HG03095 (cell line): ENCODE data around the gene CELA3B.
A peak's percentile ranks its signal among the peaks of the same experiment; 100 is the strongest.
"Not testable (repeated sequence)": the region's sequence is repeated elsewhere in the genome, so short reads cannot be mapped to it uniquely, and the experiment has no call there.

Experiments
- ATAC-seq: cut with Tn5 transposase; IDR thresholded peaks from one replicate; pipeline ENCODE4 v1.9.1; 2021; ENCODE audit warnings: moderate library complexity; ENCODE audit not compliant: unreplicated experiment

Gene CELA3B

DNA sequence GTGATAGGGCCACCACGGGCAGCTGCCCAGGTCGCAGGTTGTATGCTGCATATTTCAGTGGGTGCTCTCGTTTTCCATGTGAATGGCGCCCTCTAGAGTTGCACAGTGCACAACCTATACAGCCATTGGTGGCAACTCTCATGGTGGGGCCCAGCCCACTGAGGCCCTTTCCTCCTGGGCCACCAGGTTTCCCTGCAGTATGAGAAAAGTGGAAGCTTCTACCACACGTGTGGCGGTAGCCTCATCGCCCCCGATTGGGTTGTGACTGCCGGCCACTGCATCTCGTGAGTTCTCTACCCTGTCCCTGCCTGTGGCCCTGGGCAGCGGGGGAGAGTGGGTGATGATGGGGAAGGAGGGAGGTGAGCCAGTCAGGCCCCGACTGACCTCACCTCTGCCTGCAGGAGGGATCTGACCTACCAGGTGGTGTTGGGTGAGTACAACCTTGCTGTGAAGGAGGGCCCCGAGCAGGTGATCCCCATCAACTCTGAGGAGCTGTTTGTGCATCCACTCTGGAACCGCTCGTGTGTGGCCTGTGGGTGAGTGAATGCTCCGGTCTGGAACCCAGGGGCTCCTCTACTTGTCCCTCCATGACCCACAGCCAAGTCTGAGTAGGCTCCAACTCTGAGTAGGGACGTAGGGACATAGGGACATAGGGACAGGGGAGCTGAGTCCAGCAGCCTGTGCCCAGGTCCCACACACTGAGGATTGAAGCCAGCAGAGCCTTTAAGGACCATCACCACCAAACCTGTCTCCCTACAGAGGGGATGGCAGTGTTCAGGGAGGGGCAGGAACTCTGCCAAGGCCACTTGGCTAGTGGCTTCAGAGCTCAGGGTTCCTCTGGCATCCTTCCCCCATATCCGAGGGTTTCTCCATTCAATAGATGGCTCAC, 28.7 kb downstream of the CELA3B start:
- ATAC-seq, result not testable (repeated sequence)

DNA sequence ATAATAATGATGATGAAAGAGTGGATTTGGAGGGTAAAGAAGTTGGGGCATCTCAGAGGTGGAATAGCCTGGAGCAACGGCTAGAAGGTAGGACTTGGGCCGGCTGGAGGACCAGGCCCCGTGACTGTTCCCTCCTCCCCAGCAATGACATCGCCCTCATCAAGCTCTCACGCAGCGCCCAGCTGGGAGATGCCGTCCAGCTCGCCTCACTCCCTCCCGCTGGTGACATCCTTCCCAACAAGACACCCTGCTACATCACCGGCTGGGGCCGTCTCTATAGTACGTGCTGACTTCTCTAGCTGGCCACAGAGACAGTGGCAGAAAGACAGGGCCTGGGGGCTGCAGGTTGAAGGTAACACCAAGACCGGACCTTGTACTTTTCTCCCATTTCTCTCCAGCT, 29.9 kb downstream of the CELA3B start:
- not testable (repeated sequence) for ATAC-seq

DNA sequence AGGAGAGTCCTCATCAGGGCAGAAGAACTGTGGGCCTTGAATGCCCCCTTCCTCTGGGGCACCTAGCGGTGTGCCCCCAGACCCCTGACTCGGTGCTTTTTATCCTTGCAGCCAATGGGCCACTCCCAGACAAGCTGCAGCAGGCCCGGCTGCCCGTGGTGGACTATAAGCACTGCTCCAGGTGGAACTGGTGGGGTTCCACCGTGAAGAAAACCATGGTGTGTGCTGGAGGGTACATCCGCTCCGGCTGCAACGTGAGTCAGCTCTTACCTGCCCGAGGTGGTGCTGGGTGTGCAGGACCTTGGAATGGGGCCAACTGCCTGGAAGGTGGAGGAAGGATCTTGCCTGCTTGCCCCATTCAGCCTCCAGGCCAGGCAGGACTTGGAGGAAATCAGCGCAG, 30.4 kb downstream of the CELA3B start:
- ATAC-seq, result not testable (repeated sequence)

DNA sequence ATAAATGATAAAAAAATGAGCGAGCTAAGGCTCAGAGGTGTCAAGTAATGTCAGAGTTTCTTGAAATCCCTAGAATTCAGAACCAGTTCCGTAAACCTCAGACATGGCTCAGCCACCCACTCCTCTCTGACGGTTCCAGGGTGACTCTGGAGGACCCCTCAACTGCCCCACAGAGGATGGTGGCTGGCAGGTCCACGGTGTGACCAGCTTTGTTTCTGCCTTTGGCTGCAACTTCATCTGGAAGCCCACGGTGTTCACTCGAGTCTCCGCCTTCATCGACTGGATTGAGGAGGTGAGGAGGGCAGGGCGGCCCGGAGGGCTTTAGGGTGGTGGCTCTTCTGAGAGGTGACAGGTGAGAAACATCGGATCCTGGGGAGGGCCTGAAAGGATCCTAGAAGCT, 32.7 kb downstream of the CELA3B start:
- not testable (repeated sequence) for ATAC-seq

DNA sequence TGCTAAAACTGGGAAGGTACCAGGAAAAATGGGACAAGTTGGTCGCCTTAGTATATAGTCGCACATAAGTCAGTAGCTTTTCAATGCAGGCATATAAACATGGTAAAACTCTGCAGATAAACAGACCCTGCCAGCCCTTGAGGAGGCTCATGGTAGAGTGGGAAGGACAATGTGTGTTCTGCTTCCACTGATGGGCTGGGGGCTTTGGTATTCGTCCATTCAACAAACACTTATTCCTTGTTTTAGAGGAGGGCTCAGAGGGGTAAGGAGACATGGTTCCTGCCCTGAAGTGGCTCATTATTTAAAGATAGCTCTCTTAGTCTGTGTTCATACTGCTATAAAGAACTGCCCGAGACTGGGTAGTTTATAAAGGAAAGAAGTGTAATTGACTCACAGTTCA, 35.9 kb downstream of the CELA3B start:
- not testable (repeated sequence) for ATAC-seq

DNA sequence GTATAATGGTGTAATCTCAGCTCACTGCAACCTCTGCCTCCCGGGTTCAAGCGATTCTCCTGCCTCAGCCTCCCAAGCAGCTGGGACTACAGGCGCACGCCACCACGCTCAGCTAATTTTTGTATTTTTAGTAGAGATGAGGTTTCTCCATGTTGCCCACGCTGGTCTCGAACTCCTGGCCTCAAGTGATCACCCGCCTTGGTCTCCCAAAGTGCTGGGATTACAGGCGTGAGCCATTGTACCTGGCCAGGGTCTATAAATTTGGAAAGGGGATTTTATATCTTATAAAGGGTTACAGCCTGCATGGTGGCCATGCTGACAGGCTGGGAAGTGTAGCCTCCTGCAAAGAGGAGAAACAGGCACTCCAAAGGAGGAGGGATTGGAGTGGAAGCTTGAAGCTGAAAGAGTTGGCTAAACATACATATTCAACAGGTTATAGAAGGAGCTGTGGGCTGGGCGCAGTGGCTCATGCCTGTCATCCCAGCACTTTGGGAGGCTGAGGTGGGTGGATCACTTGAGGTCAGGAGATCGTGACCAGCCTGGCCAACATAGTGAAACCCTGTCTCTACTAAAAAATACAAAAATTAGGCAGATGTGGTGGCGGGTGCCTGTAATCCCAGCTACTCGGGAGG, 37.9 kb downstream of the CELA3B start:
- not testable (repeated sequence) for ATAC-seq

DNA sequence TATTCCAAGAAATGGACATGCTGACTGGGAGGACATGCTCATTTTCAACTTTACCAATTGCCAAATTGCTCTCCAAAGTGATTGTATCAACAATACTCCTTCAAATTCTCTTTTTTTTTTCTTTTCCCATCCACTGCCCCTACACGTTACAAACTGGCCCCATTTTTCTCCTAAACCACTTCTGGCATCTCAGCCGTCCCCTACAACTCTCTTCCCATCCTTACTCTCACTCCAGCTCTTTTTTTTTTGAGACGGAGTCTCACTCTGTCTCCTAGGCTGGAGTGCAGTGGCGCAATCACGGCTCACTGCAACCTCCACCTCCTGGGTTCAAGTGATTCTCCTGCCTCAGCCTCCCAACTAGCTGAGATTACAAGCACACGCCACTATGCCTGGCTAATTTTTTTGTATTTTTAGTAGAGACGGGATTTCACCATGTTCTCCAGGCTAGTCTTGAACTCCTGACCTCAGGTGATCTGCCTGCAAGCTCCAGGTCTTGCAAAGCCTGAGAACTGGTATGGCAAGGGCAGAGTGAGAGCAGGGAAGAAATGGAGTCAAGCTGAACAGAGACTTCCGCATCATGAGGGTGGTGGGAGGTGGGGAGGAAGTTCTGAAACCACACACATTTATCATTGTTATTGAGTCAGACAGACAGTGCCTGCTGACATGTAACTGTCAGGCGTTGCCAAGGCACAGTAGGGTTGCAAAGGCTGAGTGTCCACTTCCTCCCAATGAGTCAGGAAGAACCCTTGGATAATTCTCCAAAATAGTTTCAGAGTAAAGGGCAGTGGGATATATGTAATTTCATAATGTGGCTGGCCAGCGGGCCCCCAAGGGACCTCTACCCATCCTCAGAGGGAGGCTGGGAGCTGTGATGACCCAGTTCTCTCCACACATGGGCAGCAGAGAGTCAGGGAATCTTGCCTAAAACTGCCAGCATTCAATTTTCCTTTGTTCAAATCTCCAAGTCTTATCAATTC, 42.0 kb downstream of the CELA3B start:
- no peak for ATAC-seq

DNA sequence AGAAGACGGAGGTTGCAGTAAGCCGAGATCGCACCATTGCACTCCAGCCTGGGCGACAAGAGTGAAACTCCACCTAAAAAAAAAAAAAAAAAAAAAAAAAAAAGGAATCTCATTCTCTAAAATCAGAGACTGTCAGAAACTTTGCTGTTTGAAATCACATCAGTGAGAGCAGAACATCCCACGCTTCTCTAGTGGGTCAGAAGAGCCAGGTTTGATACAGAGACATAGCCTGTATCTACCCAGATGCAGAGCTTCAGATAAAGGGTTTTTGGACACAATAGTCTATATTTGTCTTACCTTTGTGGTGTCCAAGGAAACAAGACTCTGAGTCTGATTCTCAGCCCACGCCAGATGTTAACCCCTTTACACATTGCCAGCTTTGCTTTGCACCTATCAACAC, 44.2 kb downstream of the CELA3B start:
- no peak for ATAC-seq

DNA sequence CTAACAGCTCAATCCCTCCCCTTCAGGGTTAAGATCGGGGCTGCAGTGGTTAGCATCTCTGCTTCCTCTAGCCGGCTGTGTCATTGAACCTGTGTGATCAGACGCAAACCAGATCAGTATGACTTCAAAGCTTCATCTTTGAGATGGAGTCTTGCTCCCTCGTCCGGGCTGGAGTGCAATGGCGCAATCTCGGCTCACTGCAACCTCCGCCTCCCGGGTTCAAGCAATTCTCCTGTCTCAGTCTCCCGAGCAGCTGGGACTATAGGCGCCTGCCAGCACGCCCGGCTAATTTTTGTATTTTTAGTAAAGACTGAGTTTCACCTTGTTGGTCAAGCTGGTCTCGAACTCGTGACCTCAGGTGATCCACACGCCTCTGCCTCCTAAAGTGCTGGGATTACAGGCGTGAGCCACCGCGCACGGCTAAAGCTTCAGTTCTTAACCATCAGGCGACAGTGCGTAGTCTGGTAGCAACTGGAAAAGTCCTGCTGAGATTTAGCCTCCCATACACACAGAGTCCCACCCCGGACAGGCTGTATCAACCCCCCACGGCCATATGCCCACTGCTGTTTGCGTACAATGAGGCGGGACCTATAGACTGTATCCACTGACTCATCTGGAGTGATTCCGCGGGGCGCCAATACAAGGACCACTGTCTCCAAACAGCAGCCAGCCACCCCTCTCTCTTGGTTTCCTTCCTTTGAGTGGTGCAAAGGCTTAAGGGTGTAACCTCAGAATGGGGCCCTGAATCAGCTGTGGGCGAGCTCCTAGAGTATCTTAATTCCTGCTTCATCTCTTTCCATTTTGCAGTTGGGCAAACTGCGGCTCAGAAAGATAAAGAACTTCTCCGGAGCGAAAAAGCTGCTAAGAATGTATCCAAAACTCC, 47.9 kb downstream of the CELA3B start:
- ATAC-seq, result peak; percentile 36

DNA sequence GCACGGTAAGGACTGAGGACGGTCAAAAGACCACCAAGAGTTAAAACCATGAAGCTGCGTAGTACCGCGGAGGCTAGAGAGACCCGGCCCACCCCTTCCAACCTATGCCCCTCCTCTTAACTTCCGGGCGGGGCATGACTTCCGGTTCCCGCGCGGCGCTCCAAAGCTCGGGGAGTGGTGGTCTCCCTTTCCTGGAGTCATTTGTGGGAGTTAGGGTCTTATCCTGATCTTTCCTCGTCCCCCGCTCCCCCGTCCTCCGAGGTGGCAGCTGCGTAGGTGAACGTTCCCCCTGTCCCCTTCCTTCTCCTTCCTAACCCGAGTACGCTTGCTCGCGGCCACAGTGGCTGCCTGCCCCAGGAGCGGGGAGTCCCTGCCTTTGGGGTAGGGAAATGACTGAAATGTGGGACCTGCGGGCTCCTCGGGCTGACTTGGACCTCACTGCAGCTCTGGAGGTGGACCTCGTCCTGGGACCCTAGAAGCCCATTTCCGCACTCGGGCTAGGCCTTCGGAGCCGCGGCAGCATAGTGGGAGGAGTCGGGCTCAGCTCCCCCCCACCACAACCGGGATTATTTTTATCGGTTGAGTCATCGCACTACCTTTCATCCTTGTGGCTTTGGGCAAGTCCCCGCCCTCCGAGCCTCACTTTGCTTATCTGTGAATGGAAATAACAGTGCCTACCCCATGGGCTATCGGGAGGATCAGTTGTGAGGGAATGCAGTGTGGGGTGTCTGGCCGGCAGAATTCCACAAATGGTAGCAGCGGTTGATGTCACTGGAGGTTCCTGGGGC, 48.7 kb downstream of the CELA3B start:
- ATAC-seq, result peak; percentile 52

DNA sequence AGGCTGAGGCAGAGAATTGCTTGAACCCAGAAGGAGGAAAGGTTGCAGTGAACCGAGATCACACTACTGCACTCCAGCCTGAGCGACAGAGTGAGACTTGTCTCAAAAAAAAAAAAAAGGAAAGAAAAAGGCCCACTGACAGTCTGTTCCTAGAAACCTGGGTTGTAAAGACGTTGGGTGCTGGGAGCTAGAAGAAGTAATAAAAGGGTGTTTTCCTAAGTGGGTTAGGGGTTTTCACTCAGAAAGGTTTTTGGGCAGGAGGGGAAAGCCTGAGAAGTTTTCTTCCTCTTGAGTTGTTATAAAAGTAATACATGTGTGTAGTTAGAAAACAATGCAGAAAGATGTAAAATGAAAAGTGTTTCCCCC, 50.1 kb downstream of the CELA3B start:
- no peak for ATAC-seq

DNA sequence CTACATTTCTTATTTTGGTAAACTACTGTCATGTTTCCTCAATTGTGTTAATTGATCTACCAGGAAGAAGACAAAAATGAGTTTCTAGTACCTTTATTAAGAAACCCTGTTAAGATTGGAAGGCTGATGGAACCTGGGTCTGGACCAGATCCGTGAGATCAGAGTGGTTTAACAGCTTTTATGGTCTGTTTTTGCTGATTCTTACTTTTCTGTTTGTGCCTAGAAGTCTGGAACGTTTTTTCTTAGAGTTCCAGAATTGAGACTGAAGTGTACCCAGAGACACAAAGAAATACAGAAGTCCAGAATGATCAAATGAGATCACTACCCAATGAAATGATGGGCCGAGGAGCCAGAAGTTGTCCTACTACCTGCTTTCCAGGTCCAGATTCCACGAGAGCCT, 53.2 kb downstream of the CELA3B start:
- ATAC-seq, result no peak

DNA sequence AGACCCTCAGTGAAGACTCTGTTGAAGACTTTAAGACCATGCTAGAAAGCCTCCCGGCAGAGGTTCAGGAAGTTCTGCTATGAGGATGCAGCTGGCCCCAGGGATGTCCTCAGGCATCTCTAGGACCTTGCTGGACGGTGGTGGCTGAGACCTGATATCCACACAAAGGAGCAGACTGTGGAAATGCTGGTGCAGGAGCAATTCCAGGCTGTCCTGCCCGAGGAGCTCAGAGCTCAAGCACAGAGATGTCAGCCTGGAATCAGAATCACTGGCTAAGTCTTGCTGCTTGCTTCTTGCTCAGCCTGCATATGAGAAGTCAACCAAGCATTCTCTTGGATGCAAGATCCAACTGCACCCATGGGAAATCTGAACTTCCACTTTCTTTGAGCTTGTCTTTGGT, 53.7 kb downstream of the CELA3B start:
- no peak for ATAC-seq

DNA sequence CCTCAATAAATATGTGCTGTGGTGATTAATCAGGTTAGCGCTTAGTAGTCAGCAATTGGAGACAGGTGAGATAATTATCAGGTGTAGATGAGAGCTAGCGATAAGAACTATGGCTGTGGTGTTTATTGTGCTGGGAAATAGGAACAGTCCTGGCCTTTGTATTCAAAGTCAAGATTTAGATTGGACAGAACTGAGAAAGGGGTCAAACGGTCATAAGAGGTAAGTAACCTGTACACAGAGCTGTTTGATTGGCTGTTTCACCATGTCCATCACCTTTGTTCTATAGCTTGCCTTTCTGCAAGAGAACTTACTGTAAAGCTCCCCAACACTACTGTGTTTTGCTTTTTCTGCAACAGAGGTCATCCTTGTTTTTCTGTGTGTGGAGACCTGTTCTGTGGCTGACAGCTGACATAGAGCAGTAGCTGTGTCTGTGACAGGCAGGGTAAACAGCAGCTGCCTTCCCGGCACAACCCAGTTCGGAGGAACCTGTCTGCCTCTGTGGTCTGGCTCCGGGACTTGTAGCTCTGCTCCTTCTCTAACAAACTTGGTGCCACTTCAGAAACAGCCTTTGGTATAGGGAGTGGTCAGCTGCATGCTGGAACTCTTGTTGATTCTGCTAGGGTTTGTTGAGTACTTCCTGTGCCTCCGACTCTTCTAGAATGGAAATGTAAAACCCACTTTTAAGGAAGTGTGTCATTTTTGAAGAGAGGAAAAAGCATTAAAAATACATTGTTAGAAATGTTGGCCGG, 54.6 kb downstream of the CELA3B start:
- ATAC-seq, result no peak

DNA sequence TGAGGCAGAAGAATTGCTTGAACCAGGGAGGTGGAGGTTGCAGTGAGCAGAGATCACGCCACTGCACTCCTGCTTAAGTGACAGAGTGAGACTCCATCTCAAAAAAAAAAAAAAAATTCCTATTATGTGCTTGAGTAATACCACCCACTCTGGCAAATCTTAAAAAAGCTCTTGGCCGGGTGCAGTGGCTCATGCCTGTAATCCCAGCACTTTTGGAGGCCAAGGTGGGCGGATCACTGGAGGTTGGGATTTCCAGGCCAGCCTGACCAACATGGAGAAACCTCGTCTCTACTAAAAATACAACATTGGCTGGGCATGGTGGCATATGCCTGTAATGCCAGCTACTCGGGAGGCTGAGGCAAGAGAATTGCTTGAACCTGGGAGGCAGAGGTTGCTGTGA, 58.0 kb downstream of the CELA3B start:
- ATAC-seq, result not testable (repeated sequence)

DNA sequence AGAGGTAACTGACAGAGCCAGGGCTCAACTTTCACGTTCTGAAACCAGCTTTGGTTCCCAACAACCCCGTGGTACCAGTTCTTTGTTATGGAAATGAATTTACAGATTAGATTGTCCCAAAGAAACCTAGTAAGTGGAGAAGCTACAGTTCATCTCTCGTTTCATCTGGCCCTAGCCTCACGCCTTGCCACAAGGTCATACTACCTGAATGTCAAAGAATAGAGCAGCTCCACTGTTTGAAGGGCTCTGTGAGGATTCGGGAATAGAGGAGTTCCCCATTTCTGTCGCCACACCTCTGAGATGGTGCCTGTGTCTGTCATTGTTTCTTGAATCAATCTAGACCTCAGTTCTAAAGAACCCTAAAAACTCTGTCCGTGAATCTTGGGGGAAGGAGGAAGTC, 60.7 kb downstream of the CELA3B start:
- ATAC-seq, result no peak

DNA sequence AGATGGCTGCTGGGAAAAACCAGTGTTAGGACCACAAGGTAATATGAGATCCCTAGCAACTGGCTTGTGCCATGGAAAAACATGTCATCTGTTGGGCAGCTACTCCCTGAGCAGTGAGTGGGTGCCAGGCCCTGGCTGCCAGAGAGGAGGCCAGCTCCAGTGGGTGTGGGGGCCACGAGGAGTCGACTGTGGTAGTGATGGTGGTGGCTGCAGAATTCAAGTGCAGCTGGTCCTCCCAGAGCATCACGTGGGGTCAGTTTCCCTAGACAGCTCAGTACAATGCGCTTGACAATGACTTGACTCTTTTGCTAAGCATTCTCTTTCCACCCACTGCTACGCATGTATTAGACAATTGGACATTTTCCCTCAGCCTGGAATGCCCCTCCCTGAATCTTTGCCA, 61.2 kb downstream of the CELA3B start:
- no peak for ATAC-seq
